ENCODE data around the gene GIPC2. TPM values are rescaled to one million over a fixed set of nuclear protein-coding genes. Genes with fewer than 3 reads are reported as not detected.

GIPC2 gene
- total RNA-seq, 1 experiment from 2014 or later, result 0.07 TPM

DNA sequence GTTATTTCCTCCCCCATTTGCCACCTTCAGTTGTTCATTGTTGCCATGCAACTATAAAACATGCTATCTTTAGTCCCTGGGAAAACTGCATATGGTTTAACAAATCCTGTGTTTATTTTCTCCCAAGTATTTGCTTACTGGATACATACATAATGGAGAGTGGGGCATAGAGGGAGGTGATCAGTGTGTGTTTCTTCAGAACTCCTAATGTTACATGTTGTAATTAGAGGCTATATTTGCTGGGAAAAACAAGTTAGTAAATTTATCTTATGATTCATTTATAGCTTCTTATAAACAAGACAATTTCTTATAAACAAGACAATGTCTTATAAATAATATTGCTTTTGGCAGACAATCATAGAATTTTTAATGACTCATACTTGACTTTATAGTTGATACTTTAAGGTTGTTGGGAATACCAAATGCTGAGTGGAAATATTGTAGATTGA lies 7.3 kb upstream of the GIPC2 start:
- Histone ChIP-seq H3K79me2 (ENCODE audit: insufficient read depth, low read length) (no peaks in the 10 kb centered on the region), H3K4me2 (ENCODE audit: low read length) (no peak overlapping the region), H3K4me3 (replicated peaks in 1 of 2; ENCODE audit: low read depth in 1 of 2, low read length in 2 of 2) (no peak overlapping the region), H3K9ac (ENCODE audit: low read length) (no peak overlapping the region), H4K20me1 (ENCODE audit: insufficient read depth) (no peaks in the 10 kb centered on the region), H3K27me3 (ENCODE audit: insufficient read depth, low read length) (no peaks in the 10 kb centered on the region), H3K9me2 (ENCODE audit: insufficient read depth) (0 out of 2 replicates have a peak, but pooled peaks cover 4% of the 10 kb centered on the region), H3K36me3 (ENCODE audit: control insufficient read depth in 1 of 2, insufficient read depth in 2 of 2, low read length in 2 of 2) (no peaks in the 10 kb centered on the region), H3K27ac (ENCODE audit: low read depth, low read length) (no peak overlapping the region), H2AFZ (ENCODE audit: low read depth, low read length, poor library complexity, severe bottlenecking) (no peak overlapping the region), H3K9me3 (ENCODE audit: control insufficient read depth in 1 of 2, insufficient read depth in 1 of 2, low read depth in 1 of 2, low read length in 2 of 2) (no peaks in the 10 kb centered on the region), H3K4me1 (ENCODE audit: control insufficient read depth in 1 of 2, insufficient read depth in 2 of 2, low read length in 2 of 2) (no peaks in the 10 kb centered on the region)
- CTCF ChIA-PET, result no interaction called here
- no peak for TF ChIP-seq EZH2phosphoT487 (IDR thresholded peaks at IDR 0.05; ENCODE audit: borderline replicate concordance)
- no peak for TF ChIP-seq CEBPB (IDR thresholded peaks at IDR 0.05; ENCODE audit: low read depth)
- no peak for TF ChIP-seq ZNF274 (IDR thresholded peaks at IDR 0.05; ENCODE audit: low read depth, low read length)
- TF ChIP-seq POLR2A (IDR thresholded peaks at IDR 0.05; ENCODE audit: borderline replicate concordance, extremely low read depth, insufficient read depth, insufficient read length), result no peak
- TF ChIP-seq, protein P1, sequence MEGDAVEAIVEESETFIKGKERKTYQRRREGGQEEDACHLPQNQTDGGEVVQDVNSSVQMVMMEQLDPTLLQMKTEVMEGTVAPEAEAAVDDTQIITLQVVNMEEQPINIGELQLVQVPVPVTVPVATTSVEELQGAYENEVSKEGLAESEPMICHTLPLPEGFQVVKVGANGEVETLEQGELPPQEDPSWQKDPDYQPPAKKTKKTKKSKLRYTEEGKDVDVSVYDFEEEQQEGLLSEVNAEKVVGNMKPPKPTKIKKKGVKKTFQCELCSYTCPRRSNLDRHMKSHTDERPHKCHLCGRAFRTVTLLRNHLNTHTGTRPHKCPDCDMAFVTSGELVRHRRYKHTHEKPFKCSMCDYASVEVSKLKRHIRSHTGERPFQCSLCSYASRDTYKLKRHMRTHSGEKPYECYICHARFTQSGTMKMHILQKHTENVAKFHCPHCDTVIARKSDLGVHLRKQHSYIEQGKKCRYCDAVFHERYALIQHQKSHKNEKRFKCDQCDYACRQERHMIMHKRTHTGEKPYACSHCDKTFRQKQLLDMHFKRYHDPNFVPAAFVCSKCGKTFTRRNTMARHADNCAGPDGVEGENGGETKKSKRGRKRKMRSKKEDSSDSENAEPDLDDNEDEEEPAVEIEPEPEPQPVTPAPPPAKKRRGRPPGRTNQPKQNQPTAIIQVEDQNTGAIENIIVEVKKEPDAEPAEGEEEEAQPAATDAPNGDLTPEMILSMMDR (IDR thresholded peaks at IDR 0.05 in 2 of 3, conservative IDR thresholded peaks at IDR 0.05 in 1 of 3; ENCODE audit: borderline replicate concordance in 1 of 3, insufficient read depth in 1 of 3, low read depth in 2 of 3, low read length in 2 of 3), result no peak
- TF ChIP-seq EGR1 (IDR thresholded peaks at IDR 0.05; ENCODE audit: low read depth), result no peak
- TF ChIP-seq POLR2AphosphoS5 (IDR thresholded peaks at IDR 0.05; ENCODE audit: low read depth, low read length), result no peak
- RAD21 ChIA-PET (ENCODE audit: low non-redundant PET in 1 of 2, low total read pairs in 2 of 2, uncharacterized antibody in 2 of 2, unreplicated experiment in 2 of 2), result no interaction called here
- POLR2A ChIA-PET, result no interaction called here
- DNase-seq (ENCODE audit: low read depth, low spot score) (no peak), ATAC-seq (no peak)
- intact Hi-C loops (cut with micrococcal nuclease), result no loop called here
- no TSS peak for BruUV-seq (replicated peaks)

DNA sequence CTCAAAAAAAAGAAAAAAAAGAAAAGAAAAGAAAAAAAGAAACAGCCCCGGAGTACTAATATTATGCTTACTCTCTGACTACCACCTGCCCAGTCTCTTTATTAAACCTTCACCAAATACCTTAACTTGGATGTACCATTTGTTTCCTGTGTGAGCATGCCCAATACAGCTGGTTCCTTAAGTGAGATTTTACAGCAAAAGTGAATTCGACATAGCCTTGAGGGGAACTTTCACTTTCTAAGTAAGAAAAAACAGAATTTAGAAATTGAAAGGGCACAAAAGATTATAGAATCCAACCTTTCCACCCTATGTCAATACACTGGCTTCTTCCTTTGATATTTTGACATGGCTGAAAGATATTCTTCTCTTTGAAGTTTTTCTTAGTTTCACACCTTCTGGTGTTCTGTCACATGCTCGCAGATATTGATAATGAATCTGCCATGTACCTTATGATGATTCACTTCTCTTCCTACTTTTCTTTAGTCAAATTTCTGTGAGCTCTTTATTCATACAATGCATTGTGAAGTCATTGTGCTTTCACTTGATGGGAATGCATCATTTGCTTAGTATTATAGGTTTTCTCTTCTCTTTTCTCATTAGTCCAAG lies 5.2 kb upstream of the GIPC2 start:
- Histone ChIP-seq H3K4me1 (ENCODE audit: control insufficient read depth in 1 of 2, insufficient read depth in 2 of 2, low read length in 2 of 2) (no peaks in the 10 kb centered on the region), H3K36me3 (ENCODE audit: control insufficient read depth in 1 of 2, insufficient read depth in 2 of 2, low read length in 2 of 2) (no peaks in the 10 kb centered on the region), H3K9me2 (ENCODE audit: insufficient read depth) (no peaks in the 10 kb centered on the region), H4K20me1 (ENCODE audit: insufficient read depth) (no peaks in the 10 kb centered on the region), H2AFZ (ENCODE audit: low read depth, low read length, poor library complexity, severe bottlenecking) (no peak overlapping the region), H3K27ac (ENCODE audit: low read depth, low read length) (no peak overlapping the region), H3K27me3 (ENCODE audit: insufficient read depth, low read length) (no peaks in the 10 kb centered on the region), H3K9me3 (ENCODE audit: control insufficient read depth in 1 of 2, insufficient read depth in 1 of 2, low read depth in 1 of 2, low read length in 2 of 2) (no peaks in the 10 kb centered on the region), H3K9ac (ENCODE audit: low read length) (no peak overlapping the region), H3K4me2 (ENCODE audit: low read length) (no peak overlapping the region), H3K4me3 (replicated peaks in 1 of 2; ENCODE audit: low read depth in 1 of 2, low read length in 2 of 2) (no peak overlapping the region), H3K79me2 (ENCODE audit: insufficient read depth, low read length) (no peaks in the 10 kb centered on the region)
- ChIA-PET CTCF (no interaction called here), RAD21 (ENCODE audit: low non-redundant PET in 1 of 2, low total read pairs in 2 of 2, uncharacterized antibody in 2 of 2, unreplicated experiment in 2 of 2) (no interaction called here), POLR2A (no interaction called here)
- intact Hi-C loops (cut with micrococcal nuclease), result no loop called here
- BruUV-seq (replicated peaks), result no TSS peak
- DNase-seq (ENCODE audit: low read depth, low spot score), result no peak
- no peak for TF ChIP-seq SP1 (IDR thresholded peaks at IDR 0.05; ENCODE audit: low read depth)
- TF ChIP-seq EZH2 (IDR thresholded peaks at IDR 0.05), result no peak
- TF ChIP-seq, protein P2, sequence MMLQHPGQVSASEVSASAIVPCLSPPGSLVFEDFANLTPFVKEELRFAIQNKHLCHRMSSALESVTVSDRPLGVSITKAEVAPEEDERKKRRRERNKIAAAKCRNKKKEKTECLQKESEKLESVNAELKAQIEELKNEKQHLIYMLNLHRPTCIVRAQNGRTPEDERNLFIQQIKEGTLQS (IDR thresholded peaks at IDR 0.05), result no peak
- no peak for TF ChIP-seq JUND (IDR thresholded peaks at IDR 0.05)
- no peak for TF ChIP-seq TCF7L2 (IDR thresholded peaks at IDR 0.05; ENCODE audit: borderline replicate concordance, extremely low read depth, insufficient read depth, insufficient read length)
- no peak for TF ChIP-seq RAD21 (IDR thresholded peaks at IDR 0.05; ENCODE audit: low read depth)
- no peak for ATAC-seq

All from HCT116 (cell line).